ENCODE results near the gene ATXN7L1.

The ATXN7L1 gene

DNA sequence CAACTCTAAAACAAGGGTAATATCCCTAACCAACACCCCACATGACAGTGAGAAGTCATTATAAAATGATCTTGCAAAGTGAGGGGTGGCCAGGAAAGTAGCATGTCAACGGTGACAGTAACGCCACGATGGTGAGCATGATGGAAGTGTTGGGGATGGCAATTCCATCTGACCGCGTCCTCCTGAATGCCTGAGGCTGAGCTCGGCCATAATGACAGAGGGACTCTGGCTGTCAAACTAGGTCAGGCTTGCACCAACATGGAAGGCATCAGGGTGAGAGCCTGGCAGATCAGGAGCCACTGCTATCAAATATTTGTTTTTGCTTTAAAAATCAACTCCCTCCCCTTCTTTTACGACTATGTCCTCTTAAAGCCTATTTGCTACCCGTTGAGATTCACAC, 239.4 kb downstream of the ATXN7L1 start (continued):
- TF ChIP-seq ZNF623 (tag by site-specific recombination; IDR thresholded peaks at IDR 0.05) (no peak), EGR2 (tag by site-specific recombination; IDR thresholded peaks at IDR 0.05; ENCODE audit: low read depth) (no peak)

DNA sequence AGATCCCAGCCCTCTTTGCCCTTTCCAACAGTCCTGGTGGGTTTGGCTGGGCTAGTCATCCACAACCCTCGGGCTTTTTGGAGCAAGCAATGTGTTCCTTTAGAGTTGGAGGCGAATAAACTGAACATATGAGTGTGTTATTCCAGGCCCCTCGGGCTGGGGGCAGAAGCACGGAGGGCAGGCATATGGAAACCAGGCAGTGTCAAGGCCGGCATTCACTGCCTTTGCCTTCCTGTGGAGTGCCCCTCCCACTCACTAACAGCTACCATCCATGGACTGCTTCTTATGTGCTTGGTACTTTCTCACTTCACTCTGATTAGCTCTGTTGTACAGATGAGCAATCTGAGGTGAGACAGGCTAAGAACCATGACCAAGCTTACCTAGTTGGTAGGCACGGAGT, 241.2 kb downstream of the ATXN7L1 start:
- no peaks in the 10 kb centered on the region for H3K4me1 ChIP-seq (ENCODE audit: control insufficient read depth, insufficient read depth, low read length)
- H3K36me3 ChIP-seq (ENCODE audit: control insufficient read depth in 2 of 2, insufficient read depth in 1 of 2, low read length in 2 of 2): peaks cover 0 to 12% of the 10 kb centered on the region in 2 experiments; a peak in 1 of 3 replicates
- POLR2A ChIA-PET: no interaction called here
- no peak overlapping the region for H3K27ac ChIP-seq (ENCODE audit: extremely low read depth, low read depth, low read length)
- CTCF ChIA-PET: interaction anchor here (0.6 kb wide), 1 partner anchor 12 kb away, joined by 4 read pairs; no protein-coding TSS in a partner anchor
- no peak overlapping the region for H3K4me3 ChIP-seq (ENCODE audit: low read depth, low read length)
- H3K9me3 ChIP-seq (ENCODE audit: control insufficient read depth, insufficient read depth, low read depth, low read length): no peaks in the 10 kb centered on the region
- TF ChIP-seq, protein P1, sequence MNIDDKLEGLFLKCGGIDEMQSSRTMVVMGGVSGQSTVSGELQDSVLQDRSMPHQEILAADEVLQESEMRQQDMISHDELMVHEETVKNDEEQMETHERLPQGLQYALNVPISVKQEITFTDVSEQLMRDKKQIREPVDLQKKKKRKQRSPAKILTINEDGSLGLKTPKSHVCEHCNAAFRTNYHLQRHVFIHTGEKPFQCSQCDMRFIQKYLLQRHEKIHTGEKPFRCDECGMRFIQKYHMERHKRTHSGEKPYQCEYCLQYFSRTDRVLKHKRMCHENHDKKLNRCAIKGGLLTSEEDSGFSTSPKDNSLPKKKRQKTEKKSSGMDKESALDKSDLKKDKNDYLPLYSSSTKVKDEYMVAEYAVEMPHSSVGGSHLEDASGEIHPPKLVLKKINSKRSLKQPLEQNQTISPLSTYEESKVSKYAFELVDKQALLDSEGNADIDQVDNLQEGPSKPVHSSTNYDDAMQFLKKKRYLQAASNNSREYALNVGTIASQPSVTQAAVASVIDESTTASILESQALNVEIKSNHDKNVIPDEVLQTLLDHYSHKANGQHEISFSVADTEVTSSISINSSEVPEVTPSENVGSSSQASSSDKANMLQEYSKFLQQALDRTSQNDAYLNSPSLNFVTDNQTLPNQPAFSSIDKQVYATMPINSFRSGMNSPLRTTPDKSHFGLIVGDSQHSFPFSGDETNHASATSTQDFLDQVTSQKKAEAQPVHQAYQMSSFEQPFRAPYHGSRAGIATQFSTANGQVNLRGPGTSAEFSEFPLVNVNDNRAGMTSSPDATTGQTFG (tag by site-specific recombination; IDR thresholded peaks at IDR 0.05; ENCODE audit: borderline replicate concordance): no peak
- no peak for TF ChIP-seq TRIM28 (IDR thresholded peaks at IDR 0.05; ENCODE audit: borderline replicate concordance, low read length)
- no peak for TF ChIP-seq ZNF626 (tag by site-specific recombination; IDR thresholded peaks at IDR 0.05)
- TF ChIP-seq, protein P2, sequence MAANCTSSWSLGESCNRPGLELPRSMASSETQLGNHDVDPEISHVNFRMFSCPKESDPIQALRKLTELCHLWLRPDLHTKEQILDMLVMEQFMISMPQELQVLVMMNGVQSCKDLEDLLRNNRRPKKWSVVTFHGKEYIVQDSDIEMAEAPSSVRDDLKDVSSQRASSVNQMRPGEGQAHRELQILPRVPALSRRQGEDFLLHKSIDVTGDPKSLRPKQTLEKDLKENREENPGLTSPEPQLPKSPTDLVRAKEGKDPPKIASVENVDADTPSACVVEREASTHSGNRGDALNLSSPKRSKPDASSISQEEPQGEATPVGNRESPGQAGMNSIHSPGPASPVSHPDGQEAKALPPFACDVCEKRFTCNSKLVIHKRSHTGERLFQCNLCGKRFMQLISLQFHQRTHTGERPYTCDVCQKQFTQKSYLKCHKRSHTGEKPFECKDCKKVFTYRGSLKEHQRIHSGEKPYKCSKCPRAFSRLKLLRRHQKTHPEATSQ (tag by site-specific recombination; IDR thresholded peaks at IDR 0.05): no peak
- TF ChIP-seq, protein P3, sequence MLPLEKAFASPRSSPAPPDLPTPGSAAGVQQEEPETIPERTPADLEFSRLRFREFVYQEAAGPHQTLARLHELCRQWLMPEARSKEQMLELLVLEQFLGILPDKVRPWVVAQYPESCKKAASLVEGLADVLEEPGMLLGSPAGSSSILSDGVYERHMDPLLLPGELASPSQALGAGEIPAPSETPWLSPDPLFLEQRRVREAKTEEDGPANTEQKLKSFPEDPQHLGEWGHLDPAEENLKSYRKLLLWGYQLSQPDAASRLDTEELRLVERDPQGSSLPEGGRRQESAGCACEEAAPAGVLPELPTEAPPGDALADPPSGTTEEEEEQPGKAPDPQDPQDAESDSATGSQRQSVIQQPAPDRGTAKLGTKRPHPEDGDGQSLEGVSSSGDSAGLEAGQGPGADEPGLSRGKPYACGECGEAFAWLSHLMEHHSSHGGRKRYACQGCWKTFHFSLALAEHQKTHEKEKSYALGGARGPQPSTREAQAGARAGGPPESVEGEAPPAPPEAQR (tag by site-specific recombination; IDR thresholded peaks at IDR 0.05): no peak
- TF ChIP-seq ZNF510 (tag by site-specific recombination; IDR thresholded peaks at IDR 0.05; ENCODE audit: insufficient replicate concordance): no peak
- TF ChIP-seq ZNF48 (tag by site-specific recombination; IDR thresholded peaks at IDR 0.05): no peak
- TF ChIP-seq, protein P4, sequence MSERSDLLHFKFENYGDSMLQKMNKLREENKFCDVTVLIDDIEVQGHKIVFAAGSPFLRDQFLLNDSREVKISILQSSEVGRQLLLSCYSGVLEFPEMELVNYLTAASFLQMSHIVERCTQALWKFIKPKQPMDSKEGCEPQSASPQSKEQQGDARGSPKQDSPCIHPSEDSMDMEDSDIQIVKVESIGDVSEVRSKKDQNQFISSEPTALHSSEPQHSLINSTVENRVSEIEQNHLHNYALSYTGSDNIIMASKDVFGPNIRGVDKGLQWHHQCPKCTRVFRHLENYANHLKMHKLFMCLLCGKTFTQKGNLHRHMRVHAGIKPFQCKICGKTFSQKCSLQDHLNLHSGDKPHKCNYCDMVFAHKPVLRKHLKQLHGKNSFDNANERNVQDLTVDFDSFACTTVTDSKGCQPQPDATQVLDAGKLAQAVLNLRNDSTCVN (tag by site-specific recombination; optimal IDR thresholded peaks at IDR 0.05): no peak
- no peak for TF ChIP-seq KLF10 (tag by site-specific recombination; IDR thresholded peaks at IDR 0.05)
- TF ChIP-seq ZNF133 (tag by site-specific recombination; IDR thresholded peaks at IDR 0.05): no peak
- no peak for TF ChIP-seq FEZF1 (tag by site-specific recombination; IDR thresholded peaks at IDR 0.05)
- no peak for TF ChIP-seq ZNF776 (tag by site-specific recombination; IDR thresholded peaks at IDR 0.05; ENCODE audit: borderline replicate concordance)
- TF ChIP-seq, protein P5, sequence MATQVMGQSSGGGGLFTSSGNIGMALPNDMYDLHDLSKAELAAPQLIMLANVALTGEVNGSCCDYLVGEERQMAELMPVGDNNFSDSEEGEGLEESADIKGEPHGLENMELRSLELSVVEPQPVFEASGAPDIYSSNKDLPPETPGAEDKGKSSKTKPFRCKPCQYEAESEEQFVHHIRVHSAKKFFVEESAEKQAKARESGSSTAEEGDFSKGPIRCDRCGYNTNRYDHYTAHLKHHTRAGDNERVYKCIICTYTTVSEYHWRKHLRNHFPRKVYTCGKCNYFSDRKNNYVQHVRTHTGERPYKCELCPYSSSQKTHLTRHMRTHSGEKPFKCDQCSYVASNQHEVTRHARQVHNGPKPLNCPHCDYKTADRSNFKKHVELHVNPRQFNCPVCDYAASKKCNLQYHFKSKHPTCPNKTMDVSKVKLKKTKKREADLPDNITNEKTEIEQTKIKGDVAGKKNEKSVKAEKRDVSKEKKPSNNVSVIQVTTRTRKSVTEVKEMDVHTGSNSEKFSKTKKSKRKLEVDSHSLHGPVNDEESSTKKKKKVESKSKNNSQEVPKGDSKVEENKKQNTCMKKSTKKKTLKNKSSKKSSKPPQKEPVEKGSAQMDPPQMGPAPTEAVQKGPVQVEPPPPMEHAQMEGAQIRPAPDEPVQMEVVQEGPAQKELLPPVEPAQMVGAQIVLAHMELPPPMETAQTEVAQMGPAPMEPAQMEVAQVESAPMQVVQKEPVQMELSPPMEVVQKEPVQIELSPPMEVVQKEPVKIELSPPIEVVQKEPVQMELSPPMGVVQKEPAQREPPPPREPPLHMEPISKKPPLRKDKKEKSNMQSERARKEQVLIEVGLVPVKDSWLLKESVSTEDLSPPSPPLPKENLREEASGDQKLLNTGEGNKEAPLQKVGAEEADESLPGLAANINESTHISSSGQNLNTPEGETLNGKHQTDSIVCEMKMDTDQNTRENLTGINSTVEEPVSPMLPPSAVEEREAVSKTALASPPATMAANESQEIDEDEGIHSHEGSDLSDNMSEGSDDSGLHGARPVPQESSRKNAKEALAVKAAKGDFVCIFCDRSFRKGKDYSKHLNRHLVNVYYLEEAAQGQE (tag by site-specific recombination; IDR thresholded peaks at IDR 0.05): no peak
- TF ChIP-seq ZNF2 (tag by site-specific recombination; IDR thresholded peaks at IDR 0.05): no peak
- TF ChIP-seq ZNF394 (tag by site-specific recombination; IDR thresholded peaks at IDR 0.05; ENCODE audit: borderline replicate concordance): no peak
- TF ChIP-seq ZNF837 (tag by site-specific recombination; IDR thresholded peaks at IDR 0.05): no peak
- TF ChIP-seq ZNF16 (tag by site-specific recombination; IDR thresholded peaks at IDR 0.05; ENCODE audit: low read depth): no peak
- TF ChIP-seq ZNF585B (tag by site-specific recombination; IDR thresholded peaks at IDR 0.05): no peak
- TF ChIP-seq ZXDB (tag by site-specific recombination; IDR thresholded peaks at IDR 0.05): no peak

Data from HEK293 (cell line).